ENCODE measurements around the gene TTC28. TPM values are rescaled to one million over a fixed set of nuclear protein-coding genes. Genes with fewer than 3 reads are reported as not detected.
A peak's percentile ranks its signal among the peaks of the same experiment; 100 is the strongest.

TTC28 gene
- total RNA-seq, 1 experiment from 2014 or later, result 14.8 TPM

GRCh38 chr22:27933186-27933983 lies 746.3 kb downstream of the TTC28 start:
- DNase-seq, result no peak
- no peaks in the 10 kb centered on the region for H3K36me3 ChIP-seq (replicated peaks; ENCODE audit: control insufficient read depth, insufficient read depth, low read length)
- no peaks in the 10 kb centered on the region for H3K27me3 ChIP-seq (ENCODE audit: control insufficient read depth, insufficient read depth, low read length)
- no peak overlapping the region for H3K4me3 ChIP-seq (ENCODE audit: insufficient read depth, low read depth, low read length)

GRCh38 chr22:27930331-27931060 lies 749.1 kb downstream of the TTC28 start:
- no peaks in the 10 kb centered on the region for H3K27me3 ChIP-seq (ENCODE audit: control insufficient read depth, insufficient read depth, low read length)
- H3K4me3 ChIP-seq (ENCODE audit: insufficient read depth, low read depth, low read length), result no peak overlapping the region
- no peaks in the 10 kb centered on the region for H3K36me3 ChIP-seq (replicated peaks; ENCODE audit: control insufficient read depth, insufficient read depth, low read length)
- DNase-seq, result peak; percentile 21

Other genes starting within 250 kb of the TTC28 start
- 87.5 and 128 TPM in 2 replicates for gene CHEK2, start 62.0 kb upstream of the TTC28 start, total RNA-seq (2014; rRNA removed; shearing (Covaris generic))
- gene HSCB, start 62.2 kb upstream of the TTC28 start, total RNA-seq (2014; rRNA removed; shearing (Covaris generic)), result 29.9 and 32.2 TPM in 2 replicates
- gene CCDC117, start 92.9 kb upstream of the TTC28 start, total RNA-seq (2014; rRNA removed; shearing (Covaris generic)), result 36.1 and 48.1 TPM in 2 replicates
- gene XBP1, start 120.7 kb upstream of the TTC28 start, total RNA-seq (2014; rRNA removed; shearing (Covaris generic)), result 146 and 174 TPM in 2 replicates
- gene ZNRF3, start 203.7 kb upstream of the TTC28 start, total RNA-seq (2014; rRNA removed; shearing (Covaris generic)), result 22.1 and 27.7 TPM in 2 replicates

Data from H7 (cell line).